ENCODE results near the gene BRD9. TPM values are rescaled to one million over a fixed set of nuclear protein-coding genes. Genes with fewer than 3 reads are reported as not detected.
"Not testable (repeated sequence)": the region's sequence is repeated elsewhere in the genome, so short reads cannot be mapped to it uniquely, and the experiment has no call there.

The BRD9 gene
- total and polyA plus RNA-seq, 2 donors (not counting 1 experiment from before 2014, with no cell fraction given): 13.0 to 35.3 TPM

DNA sequence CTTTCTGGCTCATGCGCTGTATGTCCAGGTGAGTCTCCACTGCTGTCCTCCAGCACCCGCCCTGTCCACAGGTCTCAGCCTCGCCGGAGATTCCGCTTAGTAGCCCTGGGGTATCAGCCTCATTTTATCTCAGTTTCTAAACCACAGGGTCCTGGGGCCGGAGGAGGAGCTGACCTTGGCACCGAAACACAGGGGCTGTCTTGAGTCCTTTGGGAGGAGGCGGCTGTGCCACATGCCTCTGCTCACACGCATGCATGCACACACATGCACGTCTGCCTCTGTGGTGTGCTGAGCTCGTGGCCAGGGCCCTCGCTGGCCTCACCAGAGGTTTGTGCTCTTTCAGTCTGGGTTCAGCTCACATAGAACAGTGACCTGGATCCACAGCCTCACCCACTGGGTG is 23.3 kb upstream of the BRD9 start:
- H3K9ac ChIP-seq (ENCODE audit: insufficient read depth, low read length): no peak overlapping the region
- no peaks in the 10 kb centered on the region for H3K4me1 ChIP-seq (ENCODE audit: control insufficient read depth, extremely low read depth, insufficient read depth, low read length)
- H3K4me2 ChIP-seq (ENCODE audit: extremely low read depth, insufficient read depth, low read length): no peak overlapping the region
- no peak overlapping the region for H3K4me3 ChIP-seq (replicated peaks in 1 of 4; ENCODE audit: control extremely low read depth in 1 of 4, insufficient read depth in 1 of 4, low read depth in 3 of 4, low read length in 4 of 4)
- peaks cover 11% of the 10 kb centered on the region for H3K36me3 ChIP-seq (ENCODE audit: control insufficient read depth, insufficient read depth, low read length)
- TF ChIP-seq EZH2 (IDR thresholded peaks at IDR 0.05; ENCODE audit: low read length, missing control alignments): no peak
- TF ChIP-seq CTCF (conservative IDR thresholded peaks at IDR 0.05 in 1 of 2, IDR thresholded peaks at IDR 0.05 in 1 of 2; ENCODE audit: low read depth in 1 of 2, low read length in 2 of 2): no peak
- DNase-seq (ENCODE audit: low read depth in 2 of 2): no peak
- no peaks in the 10 kb centered on the region for H3K27me3 ChIP-seq (ENCODE audit: control insufficient read depth, insufficient read depth, low read length)
- H3K79me2 ChIP-seq (ENCODE audit: control insufficient read depth, insufficient read depth, low read length): no peaks in the 10 kb centered on the region
- H3K27ac ChIP-seq (ENCODE audit: insufficient read depth, low read length): no peak overlapping the region
- no peaks in the 10 kb centered on the region for H4K20me1 ChIP-seq (ENCODE audit: control insufficient read depth, extremely low read depth, insufficient read depth, low read length)
- no peak overlapping the region for H2AFZ ChIP-seq (ENCODE audit: low read length)
- no peaks in the 10 kb centered on the region for H3K9me3 ChIP-seq (ENCODE audit: control insufficient read depth, insufficient read depth, low read depth, low read length)

- H3K9ac ChIP-seq (ENCODE audit: insufficient read depth, low read length); DNase-seq (ENCODE audit: low read depth in 2 of 2); H3K27ac ChIP-seq (ENCODE audit: insufficient read depth, low read length); H3K79me2 ChIP-seq (ENCODE audit: control insufficient read depth, insufficient read depth, low read length); H4K20me1 ChIP-seq (ENCODE audit: control insufficient read depth, extremely low read depth, insufficient read depth, low read length); H3K4me2 ChIP-seq (ENCODE audit: extremely low read depth, insufficient read depth, low read length); H3K4me3 ChIP-seq (replicated peaks in 1 of 4; ENCODE audit: control extremely low read depth in 1 of 4, insufficient read depth in 1 of 4, low read depth in 3 of 4, low read length in 4 of 4); H2AFZ ChIP-seq (ENCODE audit: low read length); H3K9me3 ChIP-seq (ENCODE audit: control insufficient read depth, insufficient read depth, low read depth, low read length); H3K27me3 ChIP-seq (ENCODE audit: control insufficient read depth, insufficient read depth, low read length); H3K4me1 ChIP-seq (ENCODE audit: control insufficient read depth, extremely low read depth, insufficient read depth, low read length): not testable (repeated sequence)
- peaks cover 13% of the 10 kb centered on the region for H3K36me3 ChIP-seq (ENCODE audit: control insufficient read depth, insufficient read depth, low read length)
Observed at GRCh38 chr5:915346-915745, 22.7 kb upstream of the BRD9 start.

GRCh38 chr5:914612-915011 is 22.0 kb upstream of the BRD9 start:
- Histone ChIP-seq H2AFZ (ENCODE audit: low read length) (no peak overlapping the region), H3K9me3 (ENCODE audit: control insufficient read depth, insufficient read depth, low read depth, low read length) (no peaks in the 10 kb centered on the region), H3K9ac (ENCODE audit: insufficient read depth, low read length) (no peak overlapping the region), H3K27ac (ENCODE audit: insufficient read depth, low read length) (no peak overlapping the region), H3K4me1 (ENCODE audit: control insufficient read depth, extremely low read depth, insufficient read depth, low read length) (no peaks in the 10 kb centered on the region), H3K79me2 (ENCODE audit: control insufficient read depth, insufficient read depth, low read length) (no peaks in the 10 kb centered on the region), H3K36me3 (ENCODE audit: control insufficient read depth, insufficient read depth, low read length) (peaks cover 13% of the 10 kb centered on the region), H3K4me3 (replicated peaks in 1 of 4; ENCODE audit: control extremely low read depth in 1 of 4, insufficient read depth in 1 of 4, low read depth in 3 of 4, low read length in 4 of 4) (no peak overlapping the region), H4K20me1 (ENCODE audit: control insufficient read depth, extremely low read depth, insufficient read depth, low read length) (no peaks in the 10 kb centered on the region), H3K27me3 (ENCODE audit: control insufficient read depth, insufficient read depth, low read length) (no peaks in the 10 kb centered on the region), H3K4me2 (ENCODE audit: extremely low read depth, insufficient read depth, low read length) (no peak overlapping the region)
- DNase-seq (ENCODE audit: low read depth in 2 of 2): no peak
- TF ChIP-seq CTCF (conservative IDR thresholded peaks at IDR 0.05 in 1 of 2, IDR thresholded peaks at IDR 0.05 in 1 of 2; ENCODE audit: low read depth in 1 of 2, low read length in 2 of 2): no peak
- no peak for TF ChIP-seq EZH2 (IDR thresholded peaks at IDR 0.05; ENCODE audit: low read length, missing control alignments)

Measured in fibroblast of lung (primary cell).